K562 (cell line): Measurements from ENCODE around the gene TMEFF1. TPM values are rescaled to one million over a fixed set of nuclear protein-coding genes. Genes with fewer than 3 reads are reported as not detected.

Experiments used
- ATAC-seq: fragments of 200-7000 bp; cut with Tn5 transposase; 3 replicates; pipeline ENCODE4 v1.9.1; 2020; ENCODE audit warnings: moderate library complexity
- BruUV-seq: library from RNA; stranded (reverse); fragments of 400-500 nt; replicated peaks from 2 replicates; lab custom pipeline; 2021; lab: Mats Ljungman, UMichigan
- CTCF ChIA-PET: fragments of 300-600 bp; formaldehyde crosslinking; extraction: SDS; loops from one replicate; lab custom pipeline; 2021; ENCODE audit warnings: low intra/inter-chr PET ratio; lab: Yijun Ruan, JAX
- POLR2A ChIA-PET: fragments of 300-600, 350-650 bp; sonication (Branson Sonifier 250); formaldehyde crosslinking; extraction: SDS; loops from one replicate; lab custom pipeline; 2021; ENCODE audit warnings: antibody characterized with exemption, inconsistent platforms; lab: Yijun Ruan, JAX
- DNase-seq, 4 experiments: peaks; one replicate each; pipeline versions ENCODE4 v3.0.0 to v3.0.0-alpha.2; 2011 to 2018; ENCODE audit warnings: low spot score in 3 of 4, mixed read lengths in 3 of 4; ENCODE audit errors: extremely low read depth in 1 of 4
- FAIRE-seq: peaks from 2 replicates; lab custom pipeline; 2011; peaks lifted over from hg19 to GRCh38; lab: Jason Lieb, UNC
- H2AFZ ChIP-seq: 2 replicates; pipeline ENCODE4 v1.6.0; 2011; ENCODE audit warnings: low read depth, low read length, control low read depth, inconsistent platforms
- H3K27ac ChIP-seq: fragments of 200-600 bp; 3 replicates; pipeline ENCODE4 v1.8.0; 2011; ENCODE audit warnings: low read depth, mild to moderate bottlenecking, control low read depth, inconsistent platforms, low read length, moderate library complexity, mixed read lengths; ENCODE audit errors: extremely low read depth
- H3K27me3 ChIP-seq, 2 experiments: fragments of 300-600 bp in 1 of 2; 2 replicates in 1 of 2; 3 replicates in 1 of 2; pipeline versions ENCODE4 v1.6.0 to v1.8.0; 2011; ENCODE audit warnings: inconsistent platforms in 2 of 2, low read length in 2 of 2, mild to moderate bottlenecking in 1 of 2, mixed read lengths in 1 of 2, moderate library complexity in 1 of 2; ENCODE audit not compliant: control insufficient read depth in 2 of 2, insufficient read depth in 2 of 2
- H3K36me3 ChIP-seq: fragments of 300-600 bp; 3 replicates; pipeline ENCODE4 v1.8.0; 2011; ENCODE audit warnings: mild to moderate bottlenecking, low read length, inconsistent platforms; ENCODE audit not compliant: control insufficient read depth, insufficient read depth
- H3K4me1 ChIP-seq, 2 experiments: fragments of 200-600 bp in 1 of 2; replicated peaks in 1 of 2; 2 replicates in 1 of 2; 3 replicates in 1 of 2; pipeline versions ENCODE4 v1.5.1 to v1.8.0; 2011; ENCODE audit warnings: inconsistent platforms in 2 of 2, low read length in 2 of 2, mild to moderate bottlenecking in 1 of 2, mixed read lengths in 1 of 2, moderate library complexity in 1 of 2; ENCODE audit not compliant: control insufficient read depth in 2 of 2, insufficient read depth in 2 of 2
- H3K4me2 ChIP-seq: 2 replicates; pipeline ENCODE4 v1.6.1; 2011; ENCODE audit warnings: low read length, control low read depth, inconsistent platforms, mixed read lengths; ENCODE audit not compliant: insufficient read depth
- H3K4me3 ChIP-seq: fragments of 200-600 bp; sonication (generic), shearing (Covaris generic); 2 replicates; pipeline ENCODE4 v1.5.1; 2016; ENCODE audit warnings: control low read depth, inconsistent platforms
- H3K79me2 ChIP-seq: fragments of 200-600 bp; 3 replicates; pipeline ENCODE4 v1.8.0; 2011; ENCODE audit warnings: low read length, inconsistent platforms; ENCODE audit not compliant: control insufficient read depth, insufficient read depth
- H3K9ac ChIP-seq, 2 experiments: 2 replicates each; pipeline versions ENCODE4 v1.6.0 to v1.6.1; 2011; ENCODE audit warnings: low read depth in 2 of 2, low read length in 2 of 2, control low read depth in 1 of 2, inconsistent platforms in 1 of 2, mild to moderate bottlenecking in 1 of 2, mixed read lengths in 1 of 2; ENCODE audit not compliant: insufficient read depth in 1 of 2
- H3K9me1 ChIP-seq: one replicate; pipeline ENCODE4 v1.6.0; 2011; ENCODE audit warnings: inconsistent platforms, mild to moderate bottlenecking, low read length, moderate library complexity; ENCODE audit not compliant: control insufficient read depth, insufficient read depth
- H3K9me3 ChIP-seq: replicated peaks from 2 replicates; pipeline ENCODE4 v1.5.1; 2011; ENCODE audit warnings: low read depth, low read length, inconsistent platforms; ENCODE audit not compliant: control insufficient read depth, insufficient read depth
- H4K20me1 ChIP-seq: replicated peaks from 2 replicates; pipeline ENCODE4 v1.6.1; 2011; ENCODE audit warnings: low read length, inconsistent platforms, mixed read lengths; ENCODE audit not compliant: control insufficient read depth, insufficient read depth
- BHLHE40 ChIP-seq: IDR thresholded peaks from 2 replicates; pipeline ENCODE4 v1.6.1; 2011; ENCODE audit warnings: low read length, improper control_type of control experiment
- CEBPB ChIP-seq: fragments of 450-650 bp; IDR thresholded peaks from 2 replicates; pipeline ENCODE4 v1.6.1; 2016; ENCODE audit warnings: missing genetic modification characterization, missing compliant biosample characterization
- DIDO1 ChIP-seq: fragments of 450-650 bp; IDR thresholded peaks from 2 replicates; pipeline ENCODE4 v1.6.1; 2016; ENCODE audit warnings: low read depth, missing biosample characterization, missing genetic modification characterization
- FOXJ3 ChIP-seq: sonication (generic); formaldehyde crosslinking; IDR thresholded peaks from 2 replicates; pipeline ENCODE4 v1.4.0; 2020; ENCODE audit warnings: mild to moderate bottlenecking, missing genetic modification reagents
- GATA2 ChIP-seq: sonication (generic); formaldehyde crosslinking; IDR thresholded peaks from 2 replicates; pipeline ENCODE4 v1.4.0; 2020; ENCODE audit warnings: mild to moderate bottlenecking, missing genetic modification reagents
- MCM2 ChIP-seq: fragments of 450-650 bp; IDR thresholded peaks from 2 replicates; pipeline ENCODE4 v1.6.1; 2017; ENCODE audit warnings: low read depth, mild to moderate bottlenecking
- MTA3 ChIP-seq: fragments of 450-650 bp; formaldehyde crosslinking; IDR thresholded peaks from 2 replicates; pipeline ENCODE4 v1.6.1; 2017; ENCODE audit warnings: mild to moderate bottlenecking, borderline replicate concordance
- POLR3G ChIP-seq: IDR thresholded peaks from 2 replicates; pipeline ENCODE4 v1.6.1; 2011; ENCODE audit not compliant: insufficient read length, insufficient replicate concordance; ENCODE audit errors: extremely low read depth
- PTTG1 ChIP-seq: fragments of 450-650 bp; IDR thresholded peaks from 2 replicates; pipeline ENCODE4 v1.6.1; 2016; ENCODE audit warnings: low read depth, mild to moderate bottlenecking, missing genetic modification characterization, missing compliant biosample characterization
- RFX7 ChIP-seq: fragments of 250-450 bp; sonication (Bioruptor Pico); IDR thresholded peaks from 2 replicates; pipeline ENCODE4 v1.5.1; 2021; ENCODE audit warnings: mild to moderate bottlenecking
- SNIP1 ChIP-seq: fragments of 450-650 bp; IDR thresholded peaks from 2 replicates; pipeline ENCODE4 v1.7.1; 2017; ENCODE audit warnings: low read depth, mild to moderate bottlenecking
- ZBTB26 ChIP-seq: fragments of 450-650 bp; formaldehyde crosslinking; IDR thresholded peaks from 2 replicates; pipeline ENCODE4 v1.4.0; 2022; ENCODE audit warnings: missing genetic modification characterization
- ZC3H11A ChIP-seq: IDR thresholded peaks from 2 replicates; pipeline ENCODE4 v1.6.1; 2012; ENCODE audit warnings: low read depth, low read length, improper control_type of control experiment
- ZNF134 ChIP-seq: fragments of 250-450 bp; sonication (Bioruptor Pico); conservative IDR thresholded peaks from 2 replicates; pipeline ENCODE4 v1.4.0; 2020
- ZNF184 ChIP-seq: sonication (generic); formaldehyde crosslinking; IDR thresholded peaks from 2 replicates; pipeline ENCODE4 v1.5.0; 2020; ENCODE audit warnings: missing genetic modification reagents
- ZNF830 ChIP-seq: fragments of 250-450 bp; sonication (Bioruptor Pico); IDR thresholded peaks from 2 replicates; pipeline ENCODE4 v1.5.0; 2021; ENCODE audit warnings: mild to moderate bottlenecking
- WGBS: fragments of 100-300 bp; shearing (Covaris generic); methylation state at CpG from one replicate; pipeline ENCODE4 v1.1.6; 2016; ENCODE audit warnings: low coverage, mixed read lengths; ENCODE audit not compliant: insufficient coverage; ENCODE audit errors: missing lambda C conversion rate; 5-methylcytosine and 5-hydroxymethylcytosine counted together
- in situ Hi-C: fragments of 300-500 bp; cut with MboI; formaldehyde crosslinking; loops from 4 replicates; pipeline ENCODE4 v1.15.0; 2018; ENCODE audit warnings: inconsistent platforms, mixed read lengths
- intact Hi-C: fragments of 100-400 bp; cut with micrococcal nuclease; formaldehyde crosslinking; loops from 2 replicates; pipeline ENCODE4 v1.14.2; 2022
- polyA plus RNA-seq, 8 experiments: library from polyadenylated mRNA; depleted of rRNA in 4 of 8; stranded (reverse) in 5 of 8; unstranded in 3 of 8; fragments of >200 nt; fragmentation: Nextera tagmentation in 2 of 8; fragmentation: Illumina TruSeq in 1 of 8; extraction: Ambion mirVana in 2 of 8; extraction: Trizol in 1 of 8; gene quantifications; 2 replicates each; pipeline versions ENCODE4 v1.2.1 to v1.2.3, GENCODE V29; 2011 to 2014; ENCODE audit warnings: inconsistent platforms in 1 of 8, missing spikeins in 1 of 8
- total RNA-seq, 7 experiments: library from RNA; depleted of rRNA in 6 of 7; stranded (reverse); fragments of >200 nt in 6 of 7; fragmentation: Illumina TruSeq in 2 of 7; extraction: Trizol in 2 of 7; gene quantifications; 2 replicates each; pipeline versions ENCODE4 v1.2.1 to v1.2.3, GENCODE V29; 2011 to 2021; ENCODE audit warnings: low replicate concordance in 1 of 7
- TF ChIP-seq, protein P1 (sequence below): fragments of 250-450 bp; sonication (Bioruptor Pico); IDR thresholded peaks from 2 replicates; pipeline ENCODE4 v1.5.0; 2020; ENCODE audit warnings: mild to moderate bottlenecking
- TF ChIP-seq, protein P2 (sequence below): sonication (generic); formaldehyde crosslinking; IDR thresholded peaks from 2 replicates; pipeline ENCODE4 v1.5.0; 2020; ENCODE audit warnings: missing genetic modification reagents

Gene TMEFF1
- total and polyA plus RNA-seq, 9 of the 15 experiments (the other 6 are each of a cell fraction or from before 2014, with no cell fraction given), result 0.07 to 1.1 (median 0.28) TPM; not detected in 2

DNA sequence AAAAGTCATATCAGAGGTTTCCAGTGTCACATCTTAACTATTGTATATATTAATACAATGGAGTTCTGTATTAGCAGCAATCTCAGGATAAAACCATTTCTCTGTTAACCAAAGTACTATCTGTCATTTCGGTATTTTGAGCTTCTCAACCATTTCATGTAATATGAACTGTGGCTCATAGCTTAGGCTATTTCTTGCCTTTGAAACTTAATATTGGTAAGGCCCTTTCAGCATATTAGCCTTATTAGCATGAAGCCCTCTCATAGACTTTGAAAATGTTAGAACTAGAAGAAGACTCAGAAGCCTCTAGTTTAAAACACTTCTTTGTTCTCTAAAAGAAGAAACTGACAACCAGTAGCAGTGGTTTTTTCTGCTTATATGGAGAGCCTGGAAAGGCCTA is 105.7 kb downstream of the TMEFF1 start (continued):
- TF ChIP-seq, protein P1, sequence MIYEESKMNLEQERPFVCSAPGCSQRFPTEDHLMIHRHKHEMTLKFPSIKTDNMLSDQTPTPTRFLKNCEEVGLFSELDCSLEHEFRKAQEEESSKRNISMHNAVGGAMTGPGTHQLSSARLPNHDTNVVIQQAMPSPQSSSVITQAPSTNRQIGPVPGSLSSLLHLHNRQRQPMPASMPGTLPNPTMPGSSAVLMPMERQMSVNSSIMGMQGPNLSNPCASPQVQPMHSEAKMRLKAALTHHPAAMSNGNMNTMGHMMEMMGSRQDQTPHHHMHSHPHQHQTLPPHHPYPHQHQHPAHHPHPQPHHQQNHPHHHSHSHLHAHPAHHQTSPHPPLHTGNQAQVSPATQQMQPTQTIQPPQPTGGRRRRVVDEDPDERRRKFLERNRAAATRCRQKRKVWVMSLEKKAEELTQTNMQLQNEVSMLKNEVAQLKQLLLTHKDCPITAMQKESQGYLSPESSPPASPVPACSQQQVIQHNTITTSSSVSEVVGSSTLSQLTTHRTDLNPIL (CRISPR knock-in tag), result no peak

GRCh38 chr9:100579665-100580064 is 106.7 kb downstream of the TMEFF1 start:
- POLR2A ChIA-PET, result no interaction called here
- WGBS, result 0% methylated on average over 2 of the region's 2 CpGs
- DNase-seq, result no peak
- peaks cover 0 to 8% of the 10 kb centered on the region in 2 experiments; a peak in 3 of 5 replicates for H3K27me3 ChIP-seq
- TF ChIP-seq MTA3, result no peak
- TF ChIP-seq GATA2 (CRISPR knock-in tag), result no peak
- TF ChIP-seq, protein P2, sequence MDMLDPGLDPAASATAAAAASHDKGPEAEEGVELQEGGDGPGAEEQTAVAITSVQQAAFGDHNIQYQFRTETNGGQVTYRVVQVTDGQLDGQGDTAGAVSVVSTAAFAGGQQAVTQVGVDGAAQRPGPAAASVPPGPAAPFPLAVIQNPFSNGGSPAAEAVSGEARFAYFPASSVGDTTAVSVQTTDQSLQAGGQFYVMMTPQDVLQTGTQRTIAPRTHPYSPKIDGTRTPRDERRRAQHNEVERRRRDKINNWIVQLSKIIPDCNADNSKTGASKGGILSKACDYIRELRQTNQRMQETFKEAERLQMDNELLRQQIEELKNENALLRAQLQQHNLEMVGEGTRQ, result no peak
- TF ChIP-seq ZNF184, result no peak
- no peak for TF ChIP-seq MCM2
- no peak for TF ChIP-seq DIDO1 (tag)
- no peak for TF ChIP-seq ZBTB26 (CRISPR knock-in tag)
- TF ChIP-seq ZC3H11A, result no peak
- no peak for TF ChIP-seq RFX7 (CRISPR knock-in tag)
- no peak for TF ChIP-seq ZNF830 (CRISPR knock-in tag)
- no peak for TF ChIP-seq PTTG1
- TF ChIP-seq POLR3G, result no peak
- no peak for TF ChIP-seq SNIP1
- TF ChIP-seq ZNF134 (CRISPR knock-in tag), result no peak
- TF ChIP-seq CEBPB (tag), result no peak
- TF ChIP-seq BHLHE40, result no peak
- TF ChIP-seq FOXJ3 (CRISPR knock-in tag), result no peak
- TF ChIP-seq, all 486 proteins: peak for 0
- ATAC-seq (no peak), FAIRE-seq (peak; percentile 35)
- Histone ChIP-seq H4K20me1 (no peaks in the 10 kb centered on the region), H3K4me3 (no peak overlapping the region), H3K9ac (no peak overlapping the region), H3K4me2 (no peak overlapping the region), H3K36me3 (no peaks in the 10 kb centered on the region), H2AFZ (no peak overlapping the region), H3K9me3 (no peaks in the 10 kb centered on the region), H3K4me1 (no peaks in the 10 kb centered on the region), H3K9me1 (no peaks in the 10 kb centered on the region), H3K27ac (no peak overlapping the region), H3K79me2 (no peaks in the 10 kb centered on the region)
- BruUV-seq, result no TSS peak
- in situ Hi-C loops (loop anchor here (25.0 kb wide), 2 partner anchors 242 to 542 kb away; no protein-coding TSS in a partner anchor), intact Hi-C loops (no loop called here)
- CTCF ChIA-PET, result no interaction called here
